GM12891 (cell line): Measurements from ENCODE around the gene FOXK2.

ENCODE experiments used
- PAX5 ChIP-seq: IDR thresholded peaks from 2 replicates; pipeline ENCODE4 v1.6.1; 2011; ENCODE audit warnings: low read length, moderate library complexity, mild to moderate bottlenecking; ENCODE audit not compliant: insufficient read depth, severe bottlenecking
- POLR2A ChIP-seq: IDR thresholded peaks from 2 replicates; pipeline ENCODE4 v1.6.1; 2011; ENCODE audit warnings: low read depth, low read length, control low read depth
- POLR2AphosphoS5 ChIP-seq: IDR thresholded peaks from 2 replicates; pipeline ENCODE4 v1.6.1; 2011; ENCODE audit warnings: low read depth, low read length, control low read depth
- POU2F2 ChIP-seq: IDR thresholded peaks from 2 replicates; pipeline ENCODE4 v1.6.1; 2011; ENCODE audit warnings: low read depth, mild to moderate bottlenecking, control low read depth, low read length, moderate library complexity

DNA sequence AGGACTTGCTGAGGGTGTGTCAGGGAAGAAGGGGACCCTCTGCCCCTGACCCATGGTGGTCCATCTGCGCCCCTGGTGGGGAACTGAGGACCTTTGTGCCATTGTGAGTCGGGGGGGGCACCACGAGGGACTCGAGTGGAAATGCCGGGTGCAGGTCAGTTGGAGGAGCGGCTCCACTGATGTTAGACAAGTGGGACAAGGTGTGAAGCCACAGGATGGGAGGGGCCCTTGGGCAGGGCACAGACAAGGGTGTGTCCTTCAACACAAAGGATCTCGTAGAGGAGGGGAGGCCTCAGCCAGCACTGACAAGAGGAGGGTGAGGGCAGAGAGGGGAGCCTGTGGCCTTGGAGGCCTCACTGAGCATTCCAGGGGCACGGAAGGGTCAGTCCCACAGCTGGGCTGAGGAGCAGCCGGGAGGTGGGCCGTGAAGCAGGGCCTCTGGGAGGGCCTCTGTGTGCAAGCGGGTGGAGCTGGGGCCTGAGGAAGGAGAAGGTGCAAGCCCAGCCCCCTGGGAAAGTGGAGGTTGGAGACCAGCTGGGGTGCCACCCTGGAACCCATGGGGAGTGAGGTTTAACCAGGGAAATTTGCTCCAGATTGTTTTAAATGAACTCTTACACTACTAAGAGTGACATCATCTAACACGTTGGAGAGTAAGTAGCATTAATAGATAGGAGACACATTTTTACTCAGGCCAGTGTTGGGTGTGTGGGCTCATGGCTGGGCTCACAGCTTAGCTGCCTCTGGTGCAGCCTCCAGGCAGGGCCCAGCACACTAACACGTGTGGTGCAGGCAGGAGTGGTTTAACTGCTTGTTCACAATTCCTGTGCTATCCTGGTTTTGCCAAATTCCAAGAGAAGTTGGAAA, 33.1 kb upstream of the FOXK2 start:
- no peak for TF ChIP-seq POLR2A
- no peak for TF ChIP-seq POLR2AphosphoS5
- TF ChIP-seq PAX5 = no peak
- TF ChIP-seq POU2F2 = no peak
